Measurements from ENCODE around the gene VPS26A.

Gene VPS26A

GRCh38 chr10:69179089-69179742, 55.2 kb downstream of the VPS26A start:
- no peak for DNase-seq

GRCh38 chr10:69179743-69180524, 56.0 kb downstream of the VPS26A start, which contains the start of gene SUPV3L1:
SUPV3L1 (plus strand) TSS chr10:69180234; CDS start chr10:69180292, 58 bp downstream.
- peak; percentile 97 for DNase-seq

- no peak for DNase-seq
Observed at GRCh38 chr10:69180525-69181204, 56.7 kb downstream of the VPS26A start.

GRCh38 chr10:69181433-69181832, 57.5 kb downstream of the VPS26A start:
- no peak for DNase-seq

- no peak for DNase-seq
Observed at GRCh38 chr10:69182005-69182404, 58.0 kb downstream of the VPS26A start.

- DNase-seq: no peak
Observed at GRCh38 chr10:69186524-69186923, 62.5 kb downstream of the VPS26A start.

DNA sequence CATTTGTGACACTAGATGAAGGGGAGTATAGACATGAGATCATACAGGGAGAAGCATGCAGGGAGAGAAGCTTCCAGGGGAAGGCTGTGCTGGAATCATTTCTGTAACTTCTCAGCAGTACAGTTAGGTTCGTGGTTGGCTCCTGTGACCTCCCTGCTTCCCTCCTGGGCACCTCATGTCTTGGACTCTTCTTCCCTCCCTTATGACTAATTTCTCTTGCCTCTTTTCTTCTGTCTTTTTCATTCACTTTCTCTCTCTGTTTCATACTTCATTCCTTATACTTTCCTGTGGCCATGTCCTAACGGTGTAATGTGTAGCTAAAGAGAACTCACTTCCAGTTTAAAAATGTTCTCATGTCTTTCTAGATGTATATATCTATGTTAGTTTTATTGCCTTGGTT, 77.1 kb downstream of the VPS26A start:
- no peak for DNase-seq

DNA sequence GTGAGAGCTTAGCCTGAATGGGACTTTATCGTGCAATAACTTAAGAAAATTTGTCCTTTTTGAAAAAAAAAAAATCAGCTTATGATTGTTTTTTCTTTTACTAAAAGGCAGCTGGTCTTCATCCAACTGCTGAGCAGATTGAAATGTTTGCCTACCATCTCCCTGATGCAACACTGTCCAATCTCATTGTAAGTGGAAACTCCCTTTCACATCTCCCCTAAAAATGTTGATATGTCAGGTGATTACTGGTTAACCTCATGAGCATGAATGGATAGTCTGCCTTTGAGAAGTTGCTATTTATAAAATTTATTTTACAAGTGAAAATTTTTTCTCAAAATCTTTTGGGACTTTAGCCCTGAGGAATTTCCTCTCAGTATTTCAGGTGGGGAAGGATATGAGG, 78.4 kb downstream of the VPS26A start:
- no peak for DNase-seq

- DNase-seq: peak; percentile 59
Observed at GRCh38 chr10:69208761-69209160, 84.8 kb downstream of the VPS26A start.

DNA sequence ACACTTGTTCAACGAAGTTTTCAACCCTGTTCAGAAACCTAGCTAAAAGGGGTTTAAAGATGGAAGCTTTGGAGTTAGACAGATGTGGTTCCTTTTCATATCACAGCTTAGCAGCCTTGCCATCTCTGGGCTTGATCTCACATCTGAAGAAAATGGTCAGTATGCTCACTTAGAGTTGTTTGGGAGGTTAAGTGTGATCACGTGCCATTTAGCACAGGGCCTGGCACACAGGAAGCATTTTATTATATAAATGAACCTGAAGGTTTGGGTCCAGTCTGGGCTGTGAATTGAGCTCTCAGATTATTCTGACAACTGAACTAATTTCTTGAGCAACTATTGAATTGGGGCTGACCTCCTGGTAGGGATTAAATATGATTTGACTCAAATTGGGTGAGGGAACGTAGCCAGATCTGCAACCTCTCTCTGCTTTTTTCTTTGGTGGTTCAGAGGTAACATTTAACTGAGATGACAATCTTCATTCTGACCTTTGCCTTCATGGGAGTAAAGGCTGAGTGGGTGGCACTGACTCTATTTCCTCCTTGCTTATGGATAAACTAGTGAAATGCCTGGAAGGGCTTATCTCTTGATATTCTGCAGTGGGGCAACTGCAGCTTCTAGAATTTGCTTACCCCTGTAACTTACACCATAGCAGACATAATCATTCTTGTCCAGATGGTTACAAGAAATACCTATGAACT, 86.0 kb downstream of the VPS26A start:
- peak; percentile 47 for DNase-seq

DNA sequence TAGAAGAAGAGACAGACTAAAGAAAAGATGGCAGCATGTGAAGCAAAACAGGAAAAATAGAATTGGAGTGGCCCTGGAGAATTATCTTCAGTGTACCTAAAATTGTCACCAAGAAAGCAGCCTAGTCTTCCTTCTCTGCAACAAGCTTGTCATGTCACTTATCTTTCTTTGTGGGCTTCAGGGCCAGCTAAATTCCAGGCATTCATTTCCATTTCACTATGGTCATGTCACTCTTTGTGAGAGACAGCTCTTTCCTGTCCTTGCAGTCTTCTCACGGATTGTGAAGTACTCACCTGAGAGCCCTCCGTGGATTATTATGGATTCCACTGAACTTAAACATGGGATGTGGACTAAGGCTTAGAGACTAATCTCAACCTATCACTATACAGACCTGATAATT, 87.1 kb downstream of the VPS26A start:
- DNase-seq: no peak

GRCh38 chr10:69211524-69211923, 87.5 kb downstream of the VPS26A start:
- DNase-seq: no peak

DNA sequence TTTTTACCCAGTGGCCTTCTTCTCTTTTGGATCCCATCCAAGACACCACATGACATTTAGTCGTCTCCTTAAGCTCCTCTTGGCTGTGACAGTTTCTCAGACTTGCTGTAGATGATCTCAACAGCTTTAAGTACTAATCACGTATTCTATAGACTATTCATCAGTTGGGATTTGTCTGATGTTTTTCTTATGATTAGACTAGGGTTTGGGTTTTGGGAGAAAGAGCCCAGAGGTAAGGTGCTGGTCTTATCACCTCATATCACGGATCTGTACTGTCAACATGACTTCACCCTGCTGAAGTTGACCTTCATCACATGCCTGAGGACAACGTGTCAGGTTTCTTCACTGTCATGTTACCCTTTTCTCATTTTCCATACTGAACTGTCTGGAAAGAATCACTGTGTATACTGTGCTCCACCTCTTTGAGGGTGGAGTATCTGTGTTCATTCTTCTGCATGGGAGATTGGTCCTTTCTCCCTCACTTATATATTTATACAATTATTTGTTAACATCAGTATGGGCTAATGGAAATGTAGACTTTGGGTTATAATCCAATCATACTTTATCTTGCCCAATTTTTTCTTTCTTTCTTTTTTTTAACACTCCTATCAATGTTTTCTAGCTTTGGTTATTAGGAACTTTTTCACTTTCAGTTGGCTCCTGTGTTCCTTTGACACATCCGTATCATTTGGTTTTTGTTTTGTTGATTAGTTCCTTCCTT, 89.8 kb downstream of the VPS26A start:
- peak; percentile 71 for DNase-seq

GRCh38 chr10:69214666-69215131, 90.7 kb downstream of the VPS26A start:
- peak; percentile 85 for DNase-seq

DNA sequence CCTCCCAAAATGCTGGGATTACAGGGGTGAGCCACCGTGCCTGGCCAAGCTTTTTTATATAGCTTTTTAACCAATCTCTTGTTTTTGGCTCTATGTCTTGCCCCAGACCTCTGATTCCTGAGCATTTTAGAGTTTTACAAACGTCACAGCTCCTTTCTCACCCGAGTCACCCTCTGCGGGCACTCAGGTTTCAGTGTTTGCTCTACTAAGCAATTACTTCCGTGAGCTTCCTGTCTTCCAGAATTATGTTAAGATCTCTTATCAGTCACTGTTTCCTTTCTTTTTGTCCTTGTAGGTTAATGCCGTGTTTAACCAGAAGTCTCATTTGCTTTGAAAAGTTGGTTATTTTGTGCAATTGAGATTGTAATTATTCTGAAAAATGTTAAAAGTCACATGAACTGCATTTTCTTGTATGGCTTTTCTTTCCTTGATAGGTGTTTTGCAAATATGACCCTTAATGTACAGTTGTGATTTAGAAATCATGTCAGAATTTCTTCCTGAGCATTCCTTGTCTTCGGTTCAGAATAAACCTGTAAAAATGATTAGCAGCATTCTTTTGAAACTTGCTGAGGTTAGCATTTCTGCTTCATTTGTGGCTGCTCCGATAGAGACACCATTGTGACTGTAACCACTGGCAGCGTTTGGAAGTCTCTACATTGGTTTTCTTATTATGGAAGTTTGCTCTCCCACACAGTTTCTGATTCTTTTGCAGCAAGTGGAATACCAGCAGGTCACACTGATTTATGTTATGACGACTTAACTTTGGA, 91.6 kb downstream of the VPS26A start:
- peak; percentile 37 for DNase-seq

DNA sequence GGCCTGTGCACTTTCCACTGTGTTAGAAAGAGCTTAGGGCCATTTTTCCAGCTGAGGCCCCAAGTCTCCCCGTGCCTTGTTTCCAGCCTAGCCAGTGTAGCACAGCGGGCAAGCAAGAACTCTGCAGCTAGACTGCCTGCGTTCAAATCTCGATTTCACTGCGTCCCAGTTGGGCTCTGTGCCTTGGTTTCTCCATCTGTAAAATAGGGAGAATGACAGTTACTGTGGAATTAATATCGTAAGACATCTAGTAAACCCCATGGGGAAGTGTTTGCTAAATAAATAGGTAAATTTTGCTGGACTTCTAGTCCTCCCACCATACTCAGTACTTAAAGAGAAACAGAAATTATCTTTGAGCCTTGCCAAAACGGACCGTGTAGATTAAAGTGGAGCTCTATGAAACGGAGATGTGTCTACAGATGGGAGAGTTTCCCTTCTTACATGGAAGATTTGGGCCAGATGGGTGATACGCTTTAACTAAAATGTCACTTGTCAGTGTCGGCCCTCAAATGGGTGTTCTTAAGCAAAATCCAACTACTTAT, 92.7 kb downstream of the VPS26A start:
- no peak for DNase-seq

DNA sequence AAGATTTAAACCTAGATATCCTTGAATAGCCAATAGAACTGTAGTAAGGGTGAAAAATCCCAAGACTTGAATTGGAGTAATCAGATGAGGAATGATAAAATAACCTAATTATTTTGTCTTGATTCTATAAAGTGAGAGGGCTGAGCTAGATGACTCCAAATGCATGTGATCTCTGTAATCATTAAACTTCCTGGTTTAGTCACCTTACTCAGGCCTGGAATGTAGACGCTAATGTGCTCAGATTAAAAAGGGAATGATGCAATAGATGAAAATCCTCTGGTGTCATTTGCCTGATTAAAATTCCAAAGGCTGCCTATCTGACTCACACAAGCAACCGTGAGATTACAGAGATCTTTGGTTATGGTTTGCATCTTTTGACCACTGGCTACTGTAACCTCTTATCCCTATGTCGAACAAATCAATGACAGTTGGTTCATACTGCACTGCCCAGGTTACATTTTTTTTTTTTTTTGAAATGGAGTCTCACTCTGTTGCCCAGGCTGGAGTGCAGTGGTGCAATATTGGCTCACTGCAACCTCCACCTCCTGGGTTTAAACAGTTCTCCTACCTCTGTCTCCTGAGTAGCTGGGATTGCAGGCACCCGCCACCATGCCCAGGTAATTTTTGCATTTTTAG, 93.3 kb downstream of the VPS26A start:
- DNase-seq: peak; percentile 91

- no peak for DNase-seq
Observed at GRCh38 chr10:69218831-69219230, 94.9 kb downstream of the VPS26A start.

DNA sequence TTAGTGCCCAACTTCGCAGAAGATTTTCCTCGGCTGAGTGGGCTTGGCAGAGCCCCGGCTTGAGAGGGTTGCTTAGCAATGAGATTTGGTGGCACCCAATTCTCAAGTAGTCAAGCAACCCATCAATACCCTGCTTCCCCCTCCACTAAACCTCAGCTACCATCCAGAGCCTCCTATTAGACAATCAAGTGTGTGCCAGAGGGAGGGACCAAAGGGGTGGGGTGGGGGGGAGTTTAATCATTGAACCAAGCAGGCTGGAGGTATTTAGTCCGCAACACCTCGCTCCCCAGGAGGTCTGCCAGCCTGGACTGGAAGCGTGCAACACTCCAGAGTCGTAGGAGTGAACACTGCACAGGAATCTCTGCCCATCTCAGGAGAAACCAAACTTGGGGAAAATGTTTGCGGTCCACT, 96.1 kb downstream of the VPS26A start, which contains the start of gene HKDC1:
TSS of gene HKDC1 (plus strand) at position 292 of the 411 bp plus-strand sequence. CDS start at position 396, 104 bp downstream.
- DNase-seq: no peak

- no peak for DNase-seq
Observed at GRCh38 chr10:69220507-69220906, 96.5 kb downstream of the VPS26A start.
